ENCODE measurements around the gene ROBO1. TPM values are rescaled to one million over a fixed set of nuclear protein-coding genes. Genes with fewer than 3 reads are reported as not detected.
A peak's percentile ranks its signal among the peaks of the same experiment; 100 is the strongest.

The ROBO1 gene
- total RNA-seq, 1 experiment from 2014 or later: 33.9 TPM

DNA sequence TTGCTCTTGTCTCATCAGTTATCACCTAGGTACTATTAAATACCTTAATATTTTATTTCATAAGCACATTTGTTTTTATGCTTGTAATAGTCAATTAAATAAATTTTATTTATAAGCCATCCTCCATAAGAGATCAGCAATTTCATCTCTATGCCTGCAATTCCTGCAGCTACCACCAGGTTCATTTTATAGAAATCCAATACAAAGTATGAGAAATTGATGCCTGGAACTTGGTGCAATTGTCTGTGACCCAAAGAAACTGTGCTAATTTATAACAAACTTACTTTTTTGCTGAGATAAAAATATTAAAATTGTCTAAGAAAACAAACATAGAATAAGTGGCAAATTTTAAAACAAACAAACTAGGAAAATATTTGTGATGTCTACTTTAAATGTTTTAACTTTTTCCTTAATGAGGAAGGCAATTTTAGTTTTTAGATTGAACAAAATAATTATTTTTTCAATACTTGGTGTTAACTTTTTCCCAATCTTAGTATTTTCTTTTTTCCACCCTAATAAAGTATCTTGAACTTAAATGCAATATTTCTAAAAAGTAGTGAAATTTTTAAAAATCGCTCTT, 1026.6 kb downstream of the ROBO1 start:
- TF ChIP-seq, protein P1, sequence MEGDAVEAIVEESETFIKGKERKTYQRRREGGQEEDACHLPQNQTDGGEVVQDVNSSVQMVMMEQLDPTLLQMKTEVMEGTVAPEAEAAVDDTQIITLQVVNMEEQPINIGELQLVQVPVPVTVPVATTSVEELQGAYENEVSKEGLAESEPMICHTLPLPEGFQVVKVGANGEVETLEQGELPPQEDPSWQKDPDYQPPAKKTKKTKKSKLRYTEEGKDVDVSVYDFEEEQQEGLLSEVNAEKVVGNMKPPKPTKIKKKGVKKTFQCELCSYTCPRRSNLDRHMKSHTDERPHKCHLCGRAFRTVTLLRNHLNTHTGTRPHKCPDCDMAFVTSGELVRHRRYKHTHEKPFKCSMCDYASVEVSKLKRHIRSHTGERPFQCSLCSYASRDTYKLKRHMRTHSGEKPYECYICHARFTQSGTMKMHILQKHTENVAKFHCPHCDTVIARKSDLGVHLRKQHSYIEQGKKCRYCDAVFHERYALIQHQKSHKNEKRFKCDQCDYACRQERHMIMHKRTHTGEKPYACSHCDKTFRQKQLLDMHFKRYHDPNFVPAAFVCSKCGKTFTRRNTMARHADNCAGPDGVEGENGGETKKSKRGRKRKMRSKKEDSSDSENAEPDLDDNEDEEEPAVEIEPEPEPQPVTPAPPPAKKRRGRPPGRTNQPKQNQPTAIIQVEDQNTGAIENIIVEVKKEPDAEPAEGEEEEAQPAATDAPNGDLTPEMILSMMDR (IDR thresholded peaks at IDR 0.05; ENCODE audit: unreplicated experiment): peak; percentile 40
- CTCF ChIA-PET: no interaction called here
- H3K9me3 Mint-ChIP-seq (ENCODE audit: low read depth, unreplicated experiment): no peaks in the 10 kb centered on the region
- H3K4me1 Mint-ChIP-seq (ENCODE audit: low read depth, unreplicated experiment): peaks cover 11% of the 10 kb centered on the region
- no peaks in the 10 kb centered on the region for H3K27me3 Mint-ChIP-seq (ENCODE audit: unreplicated experiment)
- intact Hi-C loops (cut with micrococcal nuclease; ENCODE audit: unreplicated experiment): no loop called here
- H3K27ac Mint-ChIP-seq (ENCODE audit: unreplicated experiment): no peak overlapping the region
- no peak overlapping the region for H3K4me3 Mint-ChIP-seq (ENCODE audit: low read depth, unreplicated experiment)
- H3K36me3 Mint-ChIP-seq (ENCODE audit: insufficient read depth, unreplicated experiment): no peaks in the 10 kb centered on the region
- DNase-seq: no peak
- no TSS peak for BruUV-seq (replicated peaks)

DNA sequence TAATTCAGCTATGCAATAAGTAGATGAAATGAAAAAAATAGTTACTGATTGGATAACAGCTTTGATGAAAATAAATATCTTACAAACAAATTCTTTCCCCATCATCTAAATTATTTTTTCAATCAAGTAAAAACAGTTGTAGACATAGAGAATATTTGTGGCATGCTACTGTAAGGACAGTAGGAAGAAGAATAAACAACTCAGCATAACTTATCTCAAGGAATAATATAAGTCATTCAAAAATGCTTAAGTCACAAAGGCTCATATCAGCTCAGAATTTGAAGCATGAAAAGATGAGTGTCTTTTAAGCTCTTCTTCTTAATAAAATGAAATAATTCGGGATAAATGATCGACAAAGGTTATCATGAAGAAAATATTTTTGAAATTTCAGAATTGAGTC, 1029.0 kb downstream of the ROBO1 start:
- no peaks in the 10 kb centered on the region for H3K27me3 Mint-ChIP-seq (ENCODE audit: unreplicated experiment)
- DNase-seq: no peak
- H3K36me3 Mint-ChIP-seq (ENCODE audit: insufficient read depth, unreplicated experiment): no peaks in the 10 kb centered on the region
- H3K4me1 Mint-ChIP-seq (ENCODE audit: low read depth, unreplicated experiment): no peaks in the 10 kb centered on the region
- BruUV-seq (replicated peaks): no TSS peak
- H3K27ac Mint-ChIP-seq (ENCODE audit: unreplicated experiment): no peak overlapping the region
- CTCF ChIA-PET: interaction anchor here (0.6 kb wide), 1 partner anchor 301 kb away, joined by 3 read pairs; no protein-coding TSS in a partner anchor
- intact Hi-C loops (cut with micrococcal nuclease; ENCODE audit: unreplicated experiment): no loop called here
- H3K9me3 Mint-ChIP-seq (ENCODE audit: low read depth, unreplicated experiment): no peaks in the 10 kb centered on the region
- no peak overlapping the region for H3K4me3 Mint-ChIP-seq (ENCODE audit: low read depth, unreplicated experiment)
- TF ChIP-seq, protein P1 (IDR thresholded peaks at IDR 0.05; ENCODE audit: unreplicated experiment): no peak

DNA sequence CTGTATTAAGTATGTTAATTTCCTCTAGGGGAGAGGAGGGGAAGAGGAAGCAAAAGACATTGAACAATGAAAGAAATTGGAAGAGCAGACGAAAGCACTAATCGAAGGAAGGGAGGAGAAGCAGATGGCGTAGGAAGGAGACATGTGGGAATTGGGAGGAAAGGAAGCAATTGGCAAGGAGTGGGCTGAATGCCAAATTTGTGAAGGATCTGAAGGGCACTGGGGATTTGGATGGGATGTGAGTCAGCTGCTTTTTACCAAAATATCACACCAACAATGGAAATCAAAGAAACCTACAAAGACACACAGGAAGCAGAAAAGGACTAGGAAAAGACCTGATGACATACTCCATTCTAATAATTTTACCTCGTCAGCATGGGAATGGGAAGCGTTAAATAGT, 1029.8 kb downstream of the ROBO1 start:
- intact Hi-C loops (cut with micrococcal nuclease; ENCODE audit: unreplicated experiment): no loop called here
- no TSS peak for BruUV-seq (replicated peaks)
- TF ChIP-seq, protein P1 (IDR thresholded peaks at IDR 0.05; ENCODE audit: unreplicated experiment): no peak
- Mint-ChIP-seq H3K27me3 (ENCODE audit: unreplicated experiment) (no peaks in the 10 kb centered on the region), H3K27ac (ENCODE audit: unreplicated experiment) (no peak overlapping the region), H3K4me1 (ENCODE audit: low read depth, unreplicated experiment) (no peaks in the 10 kb centered on the region), H3K36me3 (ENCODE audit: insufficient read depth, unreplicated experiment) (no peaks in the 10 kb centered on the region), H3K9me3 (ENCODE audit: low read depth, unreplicated experiment) (no peaks in the 10 kb centered on the region), H3K4me3 (ENCODE audit: low read depth, unreplicated experiment) (no peak overlapping the region)
- CTCF ChIA-PET: no interaction called here
- no peak for DNase-seq

DNA sequence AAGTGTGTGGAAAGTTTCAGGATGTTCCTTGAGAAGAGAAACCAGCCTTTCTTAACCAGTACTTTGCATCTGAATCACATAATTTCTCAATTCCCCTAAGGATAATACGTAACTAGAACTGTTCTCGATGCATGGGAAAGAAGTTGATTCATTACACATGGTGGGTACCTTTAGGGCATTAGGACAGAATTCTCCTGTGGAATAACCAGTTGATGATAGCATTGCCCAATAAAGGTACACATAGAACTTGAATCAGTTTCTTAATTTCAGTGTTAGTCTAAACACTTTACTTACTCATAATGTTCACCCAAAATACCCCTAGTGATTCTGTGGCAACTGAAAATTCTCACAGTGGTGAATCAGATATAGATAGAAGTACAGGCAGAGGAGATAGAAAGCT, 1030.9 kb downstream of the ROBO1 start:
- Mint-ChIP-seq H3K4me3 (ENCODE audit: low read depth, unreplicated experiment) (no peak overlapping the region), H3K27me3 (ENCODE audit: unreplicated experiment) (no peaks in the 10 kb centered on the region), H3K4me1 (ENCODE audit: low read depth, unreplicated experiment) (no peaks in the 10 kb centered on the region), H3K9me3 (ENCODE audit: low read depth, unreplicated experiment) (no peaks in the 10 kb centered on the region), H3K27ac (ENCODE audit: unreplicated experiment) (no peak overlapping the region), H3K36me3 (ENCODE audit: insufficient read depth, unreplicated experiment) (no peaks in the 10 kb centered on the region)
- no TSS peak for BruUV-seq (replicated peaks)
- TF ChIP-seq, protein P1 (IDR thresholded peaks at IDR 0.05; ENCODE audit: unreplicated experiment): no peak
- CTCF ChIA-PET: no interaction called here
- DNase-seq: no peak
- intact Hi-C loops (cut with micrococcal nuclease; ENCODE audit: unreplicated experiment): no loop called here
